Stimulated activated CD8-positive, alpha-beta memory T cell treated with anti-CD3 and anti-CD28 coated beads, Interleukin-7, amount 100 ng/mL, for 1 hour (primary cell): ENCODE results near the gene FAM151B.
"Not testable (repeated sequence)": the region's sequence is repeated elsewhere in the genome, so short reads cannot be mapped to it uniquely, and the experiment has no call there.

Experiments used
- DNase-seq, 2 donors: peaks; one replicate each; pipeline ENCODE4 v3.0.0-alpha.2; 2020; ENCODE audit warnings: low read depth in 2 of 2

Gene FAM151B

DNA sequence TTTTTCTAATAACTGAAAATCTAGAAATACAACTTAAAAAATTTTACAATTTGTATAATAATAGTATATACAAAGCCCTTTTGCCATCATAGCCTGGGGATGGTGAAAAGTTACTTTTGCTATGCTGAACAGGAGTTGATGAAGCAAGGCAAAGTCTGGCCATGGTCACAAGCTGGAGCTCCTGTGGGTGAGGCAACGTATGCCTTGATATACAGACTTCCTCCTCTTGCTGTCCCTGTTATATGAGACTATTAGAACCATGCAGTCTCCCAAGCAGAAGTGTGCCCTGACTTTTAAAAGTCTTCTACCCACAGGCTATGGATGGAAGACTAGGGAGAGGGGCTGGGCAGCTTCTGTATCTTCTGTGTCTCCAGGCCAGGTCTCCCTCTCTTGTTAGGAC, 15.7 kb downstream of the FAM151B start:
- DNase-seq: no peak

DNA sequence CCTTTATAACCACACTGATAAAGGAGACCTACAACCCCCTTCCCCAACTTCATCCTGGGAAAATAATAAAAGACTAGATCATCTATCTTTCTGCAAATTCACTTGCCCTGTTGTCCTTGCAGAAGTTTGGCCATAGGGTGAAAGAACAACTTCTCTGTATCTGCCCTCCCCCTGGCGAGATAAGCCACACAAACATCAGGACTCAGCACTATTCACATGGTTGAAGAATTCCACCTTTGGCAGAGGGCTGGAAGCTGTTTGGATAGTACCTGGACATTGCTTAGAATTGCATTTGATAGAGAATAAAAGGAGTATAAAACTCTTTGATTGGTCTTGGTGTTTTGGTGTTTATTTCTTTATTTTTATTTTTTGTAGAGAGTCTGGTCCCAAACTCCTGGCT, 16.9 kb downstream of the FAM151B start:
- no peak for DNase-seq

DNA sequence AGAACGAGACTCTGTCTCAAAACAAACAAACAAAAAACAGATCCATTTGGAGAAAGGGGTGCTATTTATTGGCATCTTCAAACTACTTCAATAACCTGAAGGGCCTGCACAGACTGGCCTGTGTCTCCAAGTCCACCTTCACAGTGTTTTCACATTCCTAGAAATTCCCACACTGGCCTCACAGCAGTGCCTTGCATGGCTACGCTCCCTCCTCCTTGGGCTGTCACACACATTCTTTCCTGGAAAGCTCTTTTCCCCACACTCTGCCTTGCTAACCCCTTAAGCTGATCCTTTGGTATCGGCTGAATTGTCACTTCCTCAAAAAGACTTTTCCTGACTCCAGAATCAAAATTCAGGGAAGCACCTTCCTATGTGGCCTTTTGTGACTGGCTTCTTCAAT, 19.8 kb downstream of the FAM151B start:
- DNase-seq: no peak

DNA sequence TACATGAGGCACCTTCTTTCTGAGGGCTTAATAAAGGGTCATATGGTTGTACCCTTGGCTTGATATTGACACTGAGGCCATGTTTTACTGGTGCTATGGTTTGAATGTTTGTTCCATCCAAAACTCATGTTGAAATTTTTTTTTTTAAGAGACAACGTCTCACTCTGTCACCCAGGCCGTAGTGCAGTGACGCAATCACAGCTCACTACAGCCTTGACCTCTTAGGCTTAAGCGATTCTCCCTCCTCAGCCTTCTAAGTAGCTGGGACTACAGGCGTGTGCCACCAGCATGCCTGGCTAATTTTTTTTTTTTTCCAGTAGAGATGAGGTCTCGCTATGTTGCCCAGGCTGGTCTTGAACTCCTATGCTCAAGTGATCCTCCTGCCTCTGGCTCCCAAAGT, 20.9 kb downstream of the FAM151B start:
- no peak for DNase-seq

DNA sequence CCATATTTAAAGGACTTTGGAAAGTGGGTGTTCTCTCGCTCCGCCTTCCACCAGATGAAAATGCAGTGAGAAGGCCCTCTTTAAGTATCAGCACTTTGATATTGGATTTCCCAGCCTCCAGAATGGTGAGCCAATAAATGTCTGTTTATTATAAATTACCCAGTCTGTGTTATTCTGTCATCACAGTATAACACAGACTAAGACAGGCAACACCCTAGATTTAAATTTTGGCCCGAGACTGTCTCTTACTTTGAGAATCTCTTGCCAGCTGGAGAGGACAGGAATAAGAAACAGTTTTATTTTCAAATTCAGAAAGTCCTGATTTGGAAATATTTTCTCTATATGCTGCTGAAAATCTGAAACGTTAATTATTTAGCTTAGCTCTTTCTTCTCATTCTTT, 21.5 kb downstream of the FAM151B start:
- DNase-seq: no peak

DNA sequence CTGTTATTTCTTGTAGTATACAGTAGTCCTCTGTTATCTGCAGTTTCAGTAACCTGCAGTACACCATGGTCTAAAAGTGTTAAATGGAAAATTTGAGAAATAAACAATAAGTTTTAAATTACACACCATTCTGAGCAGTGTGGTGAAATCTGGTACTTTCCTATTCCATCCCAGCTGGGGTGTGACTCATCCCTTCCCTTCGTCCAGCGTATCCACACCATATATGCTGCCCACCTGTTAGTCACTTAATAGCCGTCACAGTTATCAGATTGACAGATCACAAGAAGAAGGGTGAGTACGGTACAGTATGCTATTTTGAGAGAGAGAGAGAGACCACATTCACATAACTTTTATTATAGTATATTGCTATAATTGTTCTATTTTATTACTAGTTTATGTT, 28.9 kb downstream of the FAM151B start:
- DNase-seq: no peak

DNA sequence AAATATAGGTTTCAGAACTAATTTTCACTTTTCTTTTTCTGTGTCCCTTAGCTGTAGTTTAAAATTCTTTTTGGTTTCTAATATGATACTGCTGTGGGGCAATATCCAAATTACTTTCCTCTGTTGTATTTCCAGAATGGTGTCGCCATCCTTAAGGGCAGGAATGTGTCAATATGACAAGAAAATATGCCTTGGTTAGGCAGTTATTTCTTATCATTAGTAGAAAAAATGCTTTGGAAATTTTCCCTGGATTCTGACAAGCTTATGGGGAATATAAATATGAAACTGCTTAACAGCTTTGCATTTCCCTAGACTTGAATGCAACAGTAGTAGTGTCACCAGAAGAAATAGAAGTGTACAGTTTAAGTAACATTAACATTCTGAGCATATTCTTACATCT, 52.8 kb downstream of the FAM151B start:
- no peak for DNase-seq

DNA sequence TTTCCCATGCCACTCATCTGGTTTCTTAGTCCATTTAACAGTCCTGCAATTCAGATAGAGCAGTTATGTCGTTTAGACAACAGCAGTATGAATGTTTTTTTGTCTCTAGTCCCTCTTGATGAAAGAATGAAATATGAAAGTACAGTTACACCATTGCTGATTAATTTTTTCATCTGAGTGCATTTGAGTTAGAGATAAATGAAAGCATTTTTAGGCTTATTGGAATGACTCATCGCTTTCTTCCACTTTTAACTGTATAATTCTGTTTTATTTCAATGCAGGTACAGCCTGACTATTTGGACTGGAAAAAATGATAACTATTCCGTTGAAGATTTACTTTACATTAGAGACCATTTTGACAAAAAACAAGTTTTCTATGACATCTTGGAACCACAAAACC, 53.5 kb downstream of the FAM151B start:
- no peak for DNase-seq

DNA sequence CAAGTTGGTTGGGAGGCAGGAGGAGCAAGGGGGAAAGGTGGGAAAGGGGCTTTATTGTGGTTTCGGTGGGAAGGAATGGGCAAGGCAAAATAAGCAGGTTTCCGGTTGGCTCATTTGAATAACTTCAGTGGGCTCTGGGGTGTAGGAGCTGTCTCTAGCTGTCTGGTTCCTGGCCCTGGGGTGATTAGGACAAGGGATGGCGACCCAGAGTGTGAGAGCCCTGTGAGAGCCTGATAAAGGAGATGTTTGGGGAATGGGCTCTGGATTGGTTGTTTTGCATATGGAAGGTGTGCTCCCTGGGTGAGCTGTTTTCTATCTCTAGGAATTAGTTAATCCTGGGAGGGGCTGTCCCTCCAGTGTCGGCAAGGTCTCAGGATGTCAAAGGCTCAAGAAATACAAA, 66.7 kb downstream of the FAM151B start:
- DNase-seq: no peak

DNA sequence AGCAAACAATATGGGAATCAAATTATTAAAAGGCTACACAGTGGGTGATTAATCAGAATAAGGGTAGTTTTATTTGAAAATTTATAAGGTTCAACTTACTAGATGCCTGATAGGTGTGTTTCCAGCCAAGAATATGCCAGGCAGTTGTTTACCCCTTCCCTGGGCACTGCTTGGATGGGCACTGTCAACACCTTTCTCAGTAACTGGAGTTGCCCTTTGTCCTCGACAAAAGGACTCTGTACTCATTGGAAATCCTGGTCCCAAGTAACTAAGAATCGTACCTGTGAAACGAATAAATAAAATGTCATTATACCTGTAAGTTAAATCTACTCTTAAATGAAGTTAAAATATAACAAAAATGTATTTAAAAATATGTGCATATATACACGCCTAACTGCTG, 67.2 kb downstream of the FAM151B start:
- no peak for DNase-seq

DNA sequence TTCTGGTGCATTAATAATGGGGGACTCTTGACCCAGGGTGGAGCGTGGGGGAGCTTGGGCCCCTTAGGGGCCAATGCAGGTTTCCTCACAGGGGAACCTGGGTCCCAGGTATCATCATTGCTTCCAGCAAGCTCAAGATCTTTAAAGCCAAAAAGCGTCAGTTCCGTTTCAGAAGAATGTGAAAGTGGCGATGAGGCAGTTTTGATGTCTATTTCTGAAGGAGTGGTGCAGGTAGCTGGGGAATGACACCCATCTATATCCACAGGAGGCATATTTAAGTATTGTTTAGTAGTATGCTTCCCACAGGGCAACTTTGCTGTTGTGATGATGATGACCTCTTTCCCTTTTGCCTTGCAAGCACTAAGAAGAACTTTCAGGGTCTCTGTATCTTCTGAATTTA, 71.3 kb downstream of the FAM151B start:
- no peak for DNase-seq

DNA sequence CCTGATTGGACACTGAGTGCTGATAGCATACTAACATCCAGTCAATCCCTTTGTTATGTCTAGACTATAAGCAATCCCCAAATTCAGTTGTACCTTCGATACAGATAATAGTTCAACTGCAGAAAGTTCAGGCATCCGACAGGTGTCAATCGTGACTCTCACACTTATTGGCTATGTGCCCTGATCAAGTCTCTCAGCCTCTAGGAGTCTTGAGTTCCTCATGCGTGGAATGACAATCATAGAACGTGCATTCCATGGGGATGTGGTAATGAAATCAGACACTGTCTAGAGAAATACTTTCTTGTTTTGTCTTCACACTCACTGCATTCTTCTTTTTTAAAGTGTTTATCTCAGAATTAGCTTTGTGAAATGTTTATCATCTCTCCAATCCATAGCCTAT, 77.4 kb downstream of the FAM151B start:
- DNase-seq: no peak

DNA sequence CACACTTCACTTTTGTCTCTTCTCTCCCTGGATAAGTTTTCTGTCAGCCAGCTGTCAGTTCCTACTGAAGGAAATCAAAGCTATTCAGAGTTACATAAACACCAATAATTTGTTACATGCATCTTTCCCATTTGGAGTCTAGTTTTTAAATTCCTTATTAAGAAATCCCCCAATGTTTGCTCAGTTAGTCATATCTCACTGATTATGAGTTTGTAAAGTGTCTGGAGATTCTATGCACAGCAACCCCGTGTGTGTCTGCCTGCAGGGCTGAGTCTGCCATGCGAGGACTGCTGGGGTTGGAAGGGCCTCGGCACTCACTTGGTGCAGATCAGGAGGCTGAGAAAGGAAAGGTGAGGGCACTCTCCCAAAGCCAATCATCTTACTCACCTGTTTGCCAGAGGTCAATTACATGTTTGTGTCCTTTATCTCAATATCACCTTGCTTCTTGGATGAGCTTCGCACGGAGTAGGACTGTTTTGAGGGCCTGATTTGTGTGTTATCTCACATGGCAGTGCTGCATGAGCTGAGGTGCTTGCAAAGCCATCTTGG, 78.9 kb downstream of the FAM151B start:
- no peak for DNase-seq

DNA sequence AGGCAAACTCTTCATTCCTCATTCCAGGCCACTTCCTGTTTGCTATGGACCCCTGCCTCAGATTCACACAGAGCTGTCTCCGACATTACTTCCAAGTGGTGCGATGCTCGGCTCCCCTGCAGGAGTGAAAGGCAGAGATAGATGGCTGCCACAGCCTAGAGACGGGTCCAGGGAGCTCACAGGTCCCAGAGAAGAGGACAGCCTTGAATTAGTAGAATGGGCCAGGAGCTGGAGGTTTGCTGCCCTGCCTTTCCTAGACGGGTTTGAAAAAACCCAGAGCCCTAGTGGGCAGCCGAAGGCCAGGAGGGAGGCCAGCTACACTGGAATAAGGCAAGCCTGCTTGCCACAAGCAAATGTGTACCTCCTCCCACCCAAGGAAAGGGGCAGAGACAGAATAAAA, 80.4 kb downstream of the FAM151B start:
- DNase-seq: no peak

DNA sequence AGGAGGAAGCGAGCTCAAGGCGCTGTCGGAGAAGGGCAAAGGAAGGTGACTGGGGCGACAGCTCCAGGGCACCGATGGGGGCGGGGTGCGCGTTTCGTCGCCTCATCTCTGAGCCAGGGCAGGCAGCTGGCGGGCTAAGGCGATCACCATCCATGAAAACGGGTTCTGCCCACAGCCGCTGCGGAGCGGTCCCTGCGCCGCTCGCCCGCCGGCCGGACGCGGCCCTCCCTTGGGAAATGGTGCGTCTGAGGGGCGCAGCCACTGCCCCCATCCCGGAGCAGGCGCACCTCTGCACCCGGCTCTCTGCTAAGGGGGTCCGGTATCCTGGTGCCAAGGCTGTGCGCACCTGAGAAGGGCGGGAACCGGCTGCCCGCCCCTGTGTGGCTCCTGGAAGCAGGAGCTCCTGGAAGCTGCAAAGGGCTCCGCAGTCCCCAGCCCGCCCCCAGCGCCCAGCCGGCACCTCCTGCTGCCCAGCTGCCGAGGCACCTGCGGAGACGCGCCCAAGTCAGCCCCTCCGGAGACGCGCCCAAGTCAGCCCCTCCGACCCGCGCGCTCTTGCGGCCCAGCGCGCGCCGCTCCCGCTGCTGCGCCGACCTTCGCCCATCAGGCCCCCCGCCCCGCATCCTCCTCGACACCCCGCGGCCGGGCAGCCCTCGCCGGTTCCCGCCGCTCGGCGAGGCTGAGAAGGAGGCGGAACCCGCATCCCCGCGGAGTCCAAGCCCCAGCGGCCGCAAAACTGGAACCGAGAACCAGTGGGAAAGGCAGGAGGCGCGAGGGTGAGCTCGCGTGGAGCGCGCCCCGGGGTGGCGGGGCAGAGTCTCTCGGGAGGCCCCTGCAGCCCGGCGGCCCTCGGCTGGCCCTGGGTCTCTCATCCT, 81.4 kb downstream of the FAM151B start:
- DNase-seq: no peak

DNA sequence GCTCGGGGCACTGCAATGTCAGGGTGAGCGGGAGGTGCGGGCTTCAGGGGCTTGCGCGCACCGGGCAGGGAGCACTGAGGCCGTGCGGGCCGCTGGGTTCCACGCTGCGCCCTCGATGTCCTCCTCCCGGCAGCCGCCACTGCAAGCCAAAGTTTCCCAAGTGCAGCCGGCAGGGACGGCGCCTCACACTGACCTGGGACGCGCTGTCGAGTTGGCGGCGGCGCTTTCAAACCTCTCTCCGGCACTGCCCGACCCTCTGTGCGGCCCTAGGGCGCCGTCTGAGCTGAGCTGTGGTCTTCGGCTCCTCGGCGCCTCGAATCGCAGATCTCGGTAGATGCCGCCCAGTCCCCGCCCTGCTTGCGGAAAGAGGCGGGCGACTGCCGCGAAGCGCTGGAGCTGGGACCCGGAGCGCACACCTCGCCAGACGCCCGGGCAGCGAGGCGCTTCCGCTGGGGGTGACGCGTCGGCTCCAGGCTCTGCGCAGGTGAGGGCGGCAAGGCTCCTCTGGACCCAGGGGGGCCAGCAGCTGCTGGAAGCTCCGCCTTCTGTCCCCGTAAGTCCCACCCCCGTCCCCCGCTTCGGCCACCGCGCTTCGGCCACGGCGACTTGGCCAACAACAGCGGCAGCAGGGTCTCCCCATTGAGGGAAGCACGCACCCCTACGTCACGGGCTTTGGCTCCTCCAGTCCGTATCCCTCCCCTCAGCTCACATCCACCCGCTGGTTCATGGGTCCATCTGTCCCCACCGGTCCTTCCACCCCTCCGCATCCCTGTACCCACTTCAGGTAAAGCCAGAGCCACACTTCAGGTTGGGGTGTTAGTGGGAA, 82.3 kb downstream of the FAM151B start, which contains the start of gene ANKRD34B:
ANKRD34B (minus strand) TSS at position 320 of the 826 bp plus-strand sequence. CDS start 10,261 bp downstream, outside the sequence.
- no peak for DNase-seq

DNA sequence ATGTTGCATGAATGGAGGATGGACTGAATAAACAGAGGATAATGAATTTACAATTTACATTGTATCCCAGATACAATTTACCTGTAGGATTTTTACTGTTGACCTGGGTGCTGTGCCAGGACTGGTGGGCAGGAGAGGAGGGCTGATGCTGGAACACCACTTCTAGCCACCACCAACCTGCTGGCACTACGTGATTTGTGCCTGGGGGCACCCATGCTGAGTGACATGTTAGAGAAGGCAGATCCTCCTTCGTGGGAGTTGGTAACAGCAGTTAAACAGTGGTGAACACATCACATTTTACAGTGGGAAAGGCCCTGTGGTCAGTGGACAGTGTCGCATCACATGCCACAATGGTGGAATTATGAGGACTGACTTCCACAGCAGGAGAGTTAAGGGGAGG, 85.2 kb downstream of the FAM151B start:
- DNase-seq: no peak

DNA sequence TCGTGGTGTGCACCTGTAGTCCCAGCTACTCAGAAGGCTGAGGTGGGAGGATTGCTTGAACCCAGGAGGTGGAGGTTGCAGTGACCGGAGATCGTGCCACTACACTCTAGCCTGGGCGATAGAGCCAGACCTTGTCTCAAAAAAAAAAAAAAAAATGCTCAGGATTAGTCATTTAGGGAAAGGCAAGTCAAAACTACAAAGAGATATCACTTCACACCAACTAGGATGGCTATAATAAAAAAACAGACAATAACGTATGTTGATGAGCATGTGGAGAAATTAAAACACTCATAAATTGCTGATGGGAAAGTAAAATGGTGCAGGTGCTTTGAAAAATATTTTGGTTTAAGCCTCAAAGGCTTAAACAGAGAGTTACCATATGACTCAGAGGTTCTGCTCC, 88.5 kb downstream of the FAM151B start:
- DNase-seq: no peak

DNA sequence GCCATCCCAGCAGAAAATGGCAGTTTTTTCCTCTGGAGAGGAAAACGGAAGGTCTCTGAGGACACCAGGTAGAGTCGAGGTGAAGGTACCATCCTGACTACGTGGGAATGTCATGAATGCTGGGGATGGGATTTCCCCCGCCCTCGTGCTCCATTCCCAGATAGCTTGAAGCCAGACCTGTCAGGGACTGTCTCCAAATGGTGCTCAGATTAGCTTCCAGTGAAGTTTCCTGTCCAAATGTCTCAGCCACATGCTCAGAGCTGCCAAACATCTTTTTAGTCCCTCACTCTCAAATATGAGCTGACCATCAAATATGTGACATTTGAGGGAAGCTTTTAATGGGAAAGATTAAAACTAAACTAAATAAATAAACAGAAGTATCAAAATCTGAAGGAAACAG, 89.8 kb downstream of the FAM151B start:
- DNase-seq: no peak

DNA sequence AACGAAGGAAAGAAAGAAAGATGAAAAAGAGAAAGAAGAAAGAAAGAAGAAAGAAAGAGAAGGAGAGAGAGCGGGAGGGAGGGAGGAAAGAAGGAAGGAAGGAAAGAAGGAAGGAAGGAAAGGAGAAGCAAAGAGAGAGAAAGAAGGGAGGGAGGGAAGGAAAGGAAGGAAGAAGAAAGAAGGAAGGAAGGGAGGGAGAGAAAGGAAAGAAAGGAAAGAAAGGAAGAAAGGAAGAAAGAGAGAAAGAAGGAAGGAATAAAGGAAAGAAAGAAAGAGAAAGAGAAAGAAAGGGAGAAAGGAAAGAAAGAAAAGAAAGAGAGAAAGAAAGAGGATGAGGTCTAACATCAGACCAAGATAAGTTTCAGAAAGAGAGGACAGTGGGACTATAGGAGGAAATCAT, 91.2 kb downstream of the FAM151B start:
- no peak for DNase-seq

DNA sequence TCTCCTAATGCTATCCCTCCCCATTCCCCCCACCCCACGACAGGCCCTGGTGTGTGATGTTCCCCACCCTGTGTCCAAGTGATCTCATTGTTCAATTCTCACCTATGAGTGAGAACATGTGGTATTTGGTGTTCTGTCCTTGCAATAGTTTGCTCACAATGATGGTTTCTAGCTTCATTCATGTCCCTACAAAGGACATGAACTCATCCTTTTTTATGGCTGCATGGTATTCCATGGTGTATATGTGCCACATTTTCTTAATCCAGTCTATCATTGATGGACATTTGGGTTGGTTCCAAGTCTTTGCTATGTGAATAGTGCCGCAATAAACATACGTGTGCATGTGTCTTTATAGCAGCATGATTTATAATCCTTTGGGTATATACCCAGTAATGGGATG, 92.4 kb downstream of the FAM151B start:
- not testable (repeated sequence) for DNase-seq

DNA sequence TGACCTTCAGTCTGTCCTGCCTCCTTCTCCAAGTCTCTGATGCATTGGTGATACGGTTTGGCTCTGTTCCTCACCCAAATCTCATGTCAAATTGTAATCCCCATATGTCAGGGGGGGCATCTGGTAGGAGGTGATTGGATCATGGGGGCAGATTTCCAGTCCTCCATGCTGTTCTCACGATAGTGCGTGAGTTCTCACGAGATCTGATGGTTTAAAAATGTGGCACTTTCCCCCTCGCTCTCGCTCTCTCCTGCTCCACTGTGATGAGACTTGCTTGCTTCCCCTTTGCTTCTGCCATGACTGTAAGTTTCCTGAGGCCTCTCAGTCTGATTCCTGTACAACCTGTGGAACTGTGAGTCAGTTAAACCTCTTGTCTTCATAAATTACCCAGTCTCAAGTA, 96.9 kb downstream of the FAM151B start:
- no peak for DNase-seq
